BJ (cell line): ENCODE data around the gene MEG3. TPM values are rescaled to one million over a fixed set of nuclear protein-coding genes. Genes with fewer than 3 reads are reported as not detected.

Source experiments
- CTCF ChIA-PET: fragments of 350-600 bp; formaldehyde crosslinking; extraction: SDS; loops from one replicate; lab custom pipeline; 2021; ENCODE audit warnings: antibody characterized with exemption, inconsistent platforms; lab: Yijun Ruan, JAX
- POLR2A ChIA-PET: fragments of 300-600 bp; sonication (Branson Sonifier 250); formaldehyde crosslinking; extraction: SDS; loops from one replicate; lab custom pipeline; 2021; ENCODE audit warnings: antibody characterized with exemption; lab: Charles Lee
- DNase-seq: peaks from one replicate; pipeline ENCODE4 v3.0.0-alpha.2; 2011; ENCODE audit warnings: low read depth
- H3K27me3 ChIP-seq: 2 replicates; pipeline ENCODE4 v1.6.0; 2011; ENCODE audit warnings: low read length; ENCODE audit not compliant: control insufficient read depth, insufficient read depth
- H3K36me3 ChIP-seq: 2 replicates; pipeline ENCODE4 v1.5.1; 2011; ENCODE audit warnings: low read length; ENCODE audit not compliant: control insufficient read depth, insufficient read depth
- H3K4me3 ChIP-seq: 2 replicates; pipeline ENCODE4 v1.5.1; 2011; ENCODE audit warnings: low read depth, mild to moderate bottlenecking, control low read depth, low read length
- polyA plus RNA-seq: library from polyadenylated mRNA; depleted of rRNA; stranded (reverse); fragments of >200 nt; gene quantifications from 2 replicates; pipeline ENCODE4 v1.2.3, GENCODE V29; 2011; rRNA removed
- small RNA-seq: library from RNA; depleted of rRNA; stranded (forward); fragments of <200 nt; gene quantifications from one replicate; pipeline ENCODE3, GENCODE V24; 2012; ENCODE audit warnings: low replicate concordance, low read depth; ENCODE audit not compliant: insufficient read length
- TF ChIP-seq, protein P1 (sequence below): IDR thresholded peaks from 2 replicates; pipeline ENCODE4 v1.5.1; 2011; ENCODE audit warnings: low read depth, mild to moderate bottlenecking, control low read depth, inconsistent platforms, low read length, moderate library complexity; ENCODE audit not compliant: insufficient read depth

The MEG3 gene
- polyA plus RNA-seq, 1 experiment: 234 TPM

DNA sequence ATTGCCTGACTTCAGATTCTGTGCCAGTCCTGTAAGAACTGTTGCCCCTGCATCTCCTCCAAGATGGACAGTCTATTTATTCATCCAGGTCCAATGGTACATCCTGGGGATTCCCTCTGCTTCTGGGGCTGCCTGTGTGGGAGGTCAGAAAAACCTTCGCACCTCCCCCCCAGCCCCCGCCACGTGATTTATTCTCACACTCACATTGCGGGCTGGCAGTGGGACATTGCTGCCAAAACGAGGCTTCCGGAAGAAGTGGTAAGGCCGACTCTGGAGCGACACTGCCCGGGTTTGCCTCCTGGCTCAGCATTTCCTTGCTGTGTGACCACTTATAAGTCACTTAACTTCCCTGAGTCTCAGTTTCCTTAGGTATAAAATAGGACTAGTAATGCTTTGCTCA, 83.5 kb downstream of the MEG3 start:
- CTCF ChIA-PET: no interaction called here
- H3K4me3 ChIP-seq: no peak overlapping the region
- H3K36me3 ChIP-seq: peaks cover 9% of the 10 kb centered on the region
- H3K27me3 ChIP-seq: no peaks in the 10 kb centered on the region
- DNase-seq: no peak
- POLR2A ChIA-PET: no interaction called here
- TF ChIP-seq, protein P1, sequence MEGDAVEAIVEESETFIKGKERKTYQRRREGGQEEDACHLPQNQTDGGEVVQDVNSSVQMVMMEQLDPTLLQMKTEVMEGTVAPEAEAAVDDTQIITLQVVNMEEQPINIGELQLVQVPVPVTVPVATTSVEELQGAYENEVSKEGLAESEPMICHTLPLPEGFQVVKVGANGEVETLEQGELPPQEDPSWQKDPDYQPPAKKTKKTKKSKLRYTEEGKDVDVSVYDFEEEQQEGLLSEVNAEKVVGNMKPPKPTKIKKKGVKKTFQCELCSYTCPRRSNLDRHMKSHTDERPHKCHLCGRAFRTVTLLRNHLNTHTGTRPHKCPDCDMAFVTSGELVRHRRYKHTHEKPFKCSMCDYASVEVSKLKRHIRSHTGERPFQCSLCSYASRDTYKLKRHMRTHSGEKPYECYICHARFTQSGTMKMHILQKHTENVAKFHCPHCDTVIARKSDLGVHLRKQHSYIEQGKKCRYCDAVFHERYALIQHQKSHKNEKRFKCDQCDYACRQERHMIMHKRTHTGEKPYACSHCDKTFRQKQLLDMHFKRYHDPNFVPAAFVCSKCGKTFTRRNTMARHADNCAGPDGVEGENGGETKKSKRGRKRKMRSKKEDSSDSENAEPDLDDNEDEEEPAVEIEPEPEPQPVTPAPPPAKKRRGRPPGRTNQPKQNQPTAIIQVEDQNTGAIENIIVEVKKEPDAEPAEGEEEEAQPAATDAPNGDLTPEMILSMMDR: no peak

Small RNAs within 50 kb of the gene (small RNA-seq; reads per million reads assigned to genes)
- gene AL117190.3 (not detected), gene MIR127 (not detected), gene MIR136 (not detected), gene MIR2392 (not detected), gene MIR337 (164 reads per million, percentile 93 among the genes with 10 or more reads in this experiment), gene MIR431 (not detected), gene MIR432 (not detected), gene MIR433 (not detected), gene MIR493 (7,890 reads per million, percentile 99 among the genes with 10 or more reads in this experiment), gene RF01928 (not detected), gene RF02145 (not detected), gene SNORD112 (9.5 reads per million, percentile 76 among the genes with 10 or more reads in this experiment)

Other genes starting within 250 kb of the MEG3 start
- gene BEGAIN, start 238.7 kb upstream of the MEG3 start, polyA plus RNA-seq: 0.05 and 0.22 TPM in 2 replicates
- not detected in 2 replicates for gene DLK1, start 99.2 kb upstream of the MEG3 start, polyA plus RNA-seq
- gene RTL1, start 77.6 kb downstream of the MEG3 start, polyA plus RNA-seq: not detected in 2 replicates